ENCODE results near the gene RBM28.
"Not testable (repeated sequence)": the region's sequence is repeated elsewhere in the genome, so short reads cannot be mapped to it uniquely, and the experiment has no call there.

RBM28 gene

DNA sequence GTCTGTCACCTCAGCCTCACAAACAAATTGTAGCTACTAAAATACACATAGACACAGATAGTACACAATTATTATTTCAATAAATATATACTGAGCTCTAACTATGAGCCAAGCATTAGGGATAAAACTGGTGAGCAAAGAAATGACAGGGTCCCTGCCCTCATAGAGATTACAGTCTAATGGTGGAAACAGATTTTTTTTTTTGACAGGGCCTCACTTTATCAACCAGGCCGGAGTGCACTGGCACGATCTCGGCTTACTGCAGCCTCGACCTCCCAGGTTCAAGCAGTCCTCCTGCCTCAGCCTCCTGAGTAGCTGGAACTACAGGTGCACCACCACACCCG lies 695 bp upstream of the RBM28 start:
- DNase-seq: no peak

- DNase-seq: no peak
These were observed 2.0 kb downstream of the RBM28 start for GRCh38 chr7:128341733-128342132.

- no peak for DNase-seq
These were observed 8.0 kb downstream of the RBM28 start for GRCh38 chr7:128335730-128336129.

DNA sequence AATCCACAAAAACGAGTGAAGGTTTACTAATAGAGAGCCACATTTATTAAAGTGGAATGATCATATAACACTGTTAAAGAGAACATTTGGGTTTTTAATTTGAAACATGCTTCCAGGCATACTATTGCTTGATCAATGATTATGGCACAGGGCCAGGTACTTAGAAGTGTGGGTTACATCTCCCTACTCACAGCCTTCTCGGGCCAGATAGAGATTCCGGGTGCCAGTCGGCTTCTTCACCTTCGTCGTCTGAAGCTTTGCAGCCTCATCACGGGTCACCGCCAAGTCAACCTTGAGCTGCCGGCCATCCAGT lies 19.4 kb downstream of the RBM28 start:
- no peak for DNase-seq

GRCh38 chr7:128323459-128324367 lies 20.0 kb downstream of the RBM28 start:
- DNase-seq: no peak

GRCh38 chr7:128323040-128323439 lies 20.7 kb downstream of the RBM28 start:
- DNase-seq: no peak

GRCh38 chr7:128322040-128322643 lies 21.6 kb downstream of the RBM28 start:
- DNase-seq: peak; percentile 24 to 36

DNA sequence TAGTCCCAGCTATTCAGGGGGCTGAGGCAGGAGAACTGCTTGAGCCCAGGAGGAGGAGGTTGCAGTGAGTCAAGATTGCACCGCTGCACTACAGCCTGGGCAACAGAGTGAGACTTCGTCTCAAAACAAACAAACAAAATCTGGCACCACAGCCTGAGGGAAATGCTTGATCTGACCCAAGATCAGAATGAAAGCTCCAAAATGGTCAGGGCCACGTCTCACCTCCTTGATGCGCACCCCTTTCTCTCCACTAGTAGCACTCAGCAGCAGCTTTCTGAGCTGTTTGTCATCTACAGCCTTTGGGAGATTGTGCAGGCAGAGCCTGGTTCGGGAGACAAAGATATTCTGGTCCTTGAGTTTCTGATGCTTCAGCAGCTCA lies 22.7 kb downstream of the RBM28 start:
- no peak for DNase-seq

- DNase-seq: no peak
These were observed 25.0 kb downstream of the RBM28 start for GRCh38 chr7:128318691-128319090.

DNA sequence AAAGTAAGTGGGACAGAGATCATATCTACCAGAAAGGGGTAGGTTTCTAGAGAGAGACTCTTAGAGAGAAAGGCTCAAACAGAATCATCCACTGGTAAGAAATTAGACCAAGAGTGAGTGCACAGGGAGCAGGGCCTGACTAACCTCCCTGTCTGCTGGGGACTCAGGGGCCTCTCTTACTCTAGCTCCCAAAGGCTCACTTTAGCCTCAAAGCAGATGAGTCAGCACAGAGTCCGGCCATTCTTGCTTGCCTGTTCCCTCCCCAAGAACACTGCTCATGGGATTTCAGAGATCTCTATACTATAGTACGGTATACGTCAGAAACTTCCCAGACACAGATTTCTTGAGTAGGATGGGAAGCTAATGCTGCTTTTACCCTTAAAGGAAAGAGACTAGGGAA lies 32.7 kb downstream of the RBM28 start:
- no peak for DNase-seq

GRCh38 chr7:128310499-128310898 lies 33.2 kb downstream of the RBM28 start:
- no peak for DNase-seq

- no peak for DNase-seq
These were observed 33.7 kb downstream of the RBM28 start for GRCh38 chr7:128309976-128310375.

GRCh38 chr7:128309124-128309523 lies 34.6 kb downstream of the RBM28 start:
- DNase-seq: no peak

DNA sequence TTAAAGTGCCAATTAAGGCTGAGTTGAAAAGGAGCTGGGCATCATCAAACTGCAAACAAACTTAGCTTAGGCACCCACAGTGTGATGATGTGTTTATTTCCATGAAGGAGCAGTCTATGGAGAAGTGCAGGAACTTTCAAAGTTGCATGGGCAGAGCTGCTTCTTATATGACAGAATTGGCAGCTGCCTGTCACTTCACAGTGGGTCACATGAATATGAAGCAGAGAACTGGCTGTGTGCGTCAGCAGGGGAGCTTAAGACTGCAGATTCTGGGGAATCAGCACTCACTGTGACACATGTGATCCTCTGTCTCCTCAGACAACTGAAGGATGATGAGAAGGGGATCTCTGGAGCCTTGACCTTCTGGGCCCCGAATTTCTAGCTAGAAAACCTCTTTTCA lies 36.6 kb downstream of the RBM28 start:
- DNase-seq: no peak

- no peak for DNase-seq
These were observed 39.5 kb downstream of the RBM28 start for GRCh38 chr7:128304212-128304611.

GRCh38 chr7:128303643-128304042 lies 40.1 kb downstream of the RBM28 start:
- no peak for DNase-seq

- DNase-seq: no peak
These were observed 40.6 kb downstream of the RBM28 start for GRCh38 chr7:128303133-128303532.

- no peak for DNase-seq
These were observed 41.6 kb downstream of the RBM28 start for GRCh38 chr7:128302139-128302538.

GRCh38 chr7:128299109-128299607 lies 44.5 kb downstream of the RBM28 start:
- no peak for DNase-seq

DNA sequence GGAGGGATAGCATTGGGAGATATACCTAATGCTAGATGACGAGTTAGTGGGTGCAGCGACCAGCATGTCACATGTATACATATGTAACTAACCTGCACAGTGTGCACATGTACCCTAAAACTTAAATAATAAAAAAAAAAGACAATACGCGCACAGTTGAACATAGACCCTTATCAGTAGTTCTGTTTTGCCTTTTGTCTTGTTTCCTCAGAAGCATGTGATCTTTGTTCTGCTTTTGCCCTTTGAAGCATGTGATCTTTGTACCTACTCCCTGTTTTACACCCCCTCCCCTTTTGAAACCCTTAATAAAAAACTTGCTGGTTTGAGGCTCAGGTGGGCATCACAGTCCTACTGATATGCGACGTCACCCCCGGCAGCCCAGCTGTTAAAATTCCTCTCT lies 45.7 kb downstream of the RBM28 start:
- DNase-seq: not testable (repeated sequence)

- no peak for DNase-seq
These were observed 56.2 kb downstream of the RBM28 start for GRCh38 chr7:128287556-128287955.

DNA sequence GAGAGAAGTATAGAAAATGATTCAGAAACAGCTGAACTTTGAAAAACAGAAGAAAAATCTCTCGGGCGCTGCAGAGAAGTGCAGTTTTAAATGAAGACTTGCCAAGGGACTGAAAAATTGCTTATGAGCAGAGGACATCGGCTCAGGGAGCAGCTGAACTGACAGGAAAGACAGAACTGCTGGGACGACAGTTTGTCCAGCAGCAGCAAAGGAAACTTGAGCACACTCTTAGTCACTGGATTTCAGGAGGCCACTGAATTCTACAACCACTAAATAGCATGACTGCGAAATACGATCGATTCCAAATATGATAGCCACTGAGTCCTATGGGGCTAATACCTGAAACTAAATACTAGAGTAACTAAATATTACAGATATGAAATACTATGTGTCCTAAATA lies 59.6 kb downstream of the RBM28 start:
- no peak for DNase-seq

GRCh38 chr7:128281605-128282380 lies 61.9 kb downstream of the RBM28 start:
- peak in 1 of 2 experiments; percentile 75 for DNase-seq

GRCh38 chr7:128280451-128280850 lies 63.3 kb downstream of the RBM28 start:
- DNase-seq: not testable (repeated sequence)

Data from NCI-H2081 (cell line).